ENCODE results near the gene ACSF2.

GRCh38 chr17:50513495-50513894 lies 87.5 kb downstream of the ACSF2 start:
- no peak for TF ChIP-seq CTCF (optimal IDR thresholded peaks at IDR 0.05 in 1 of 3, IDR thresholded peaks at IDR 0.05 in 1 of 3, conservative IDR thresholded peaks at IDR 0.05 in 1 of 3; ENCODE audit: extremely low read depth in 1 of 3, insufficient read depth in 2 of 3, low read length in 3 of 3)
- TF ChIP-seq EZH2 (IDR thresholded peaks at IDR 0.05; ENCODE audit: low read length): no peak
